ENCODE data around the gene PHF2. TPM values are rescaled to one million over a fixed set of nuclear protein-coding genes. Genes with fewer than 3 reads are reported as not detected.
"Not testable (repeated sequence)": the region's sequence is repeated elsewhere in the genome, so short reads cannot be mapped to it uniquely, and the experiment has no call there.

PHF2 gene
- total RNA-seq, 1 donor from 2014 or later, result 22.9 TPM

GRCh38 chr9:93663877-93664548 lies 87.6 kb downstream of the PHF2 start:
- Mint-ChIP-seq H3K9me3 (ENCODE audit: unreplicated experiment) (peaks cover 5% of the 10 kb centered on the region), H3K27ac (ENCODE audit: unreplicated experiment) (no peak overlapping the region), H3K4me3 (ENCODE audit: unreplicated experiment) (no peak overlapping the region), H3K4me1 (ENCODE audit: low read depth, unreplicated experiment) (peaks cover 6% of the 10 kb centered on the region), H3K27me3 (ENCODE audit: unreplicated experiment) (peaks cover 2% of the 10 kb centered on the region), H3K36me3 (ENCODE audit: unreplicated experiment) (no peaks in the 10 kb centered on the region)
- DNase-seq, result peak; percentile 14
- TF ChIP-seq CTCF (IDR thresholded peaks at IDR 0.05; ENCODE audit: partially characterized antibody, unreplicated experiment), result no peak

- no peak for TF ChIP-seq CTCF (IDR thresholded peaks at IDR 0.05; ENCODE audit: partially characterized antibody, unreplicated experiment)
- Mint-ChIP-seq H3K36me3 (ENCODE audit: unreplicated experiment) (no peaks in the 10 kb centered on the region), H3K4me3 (ENCODE audit: unreplicated experiment) (no peak overlapping the region), H3K27ac (ENCODE audit: unreplicated experiment) (no peak overlapping the region), H3K27me3 (ENCODE audit: unreplicated experiment) (peaks cover 2% of the 10 kb centered on the region), H3K9me3 (ENCODE audit: unreplicated experiment) (peaks cover 5% of the 10 kb centered on the region), H3K4me1 (ENCODE audit: low read depth, unreplicated experiment) (peaks cover 6% of the 10 kb centered on the region)
- no peak for DNase-seq
These were observed 88.3 kb downstream of the PHF2 start for GRCh38 chr9:93664549-93665120.

GRCh38 chr9:93665128-93665636 lies 88.8 kb downstream of the PHF2 start:
- no peak for TF ChIP-seq CTCF (IDR thresholded peaks at IDR 0.05; ENCODE audit: partially characterized antibody, unreplicated experiment)
- Mint-ChIP-seq H3K27me3 (ENCODE audit: unreplicated experiment) (peaks cover 2% of the 10 kb centered on the region), H3K4me3 (ENCODE audit: unreplicated experiment) (no peak overlapping the region), H3K27ac (ENCODE audit: unreplicated experiment) (no peak overlapping the region), H3K36me3 (ENCODE audit: unreplicated experiment) (no peaks in the 10 kb centered on the region), H3K4me1 (ENCODE audit: low read depth, unreplicated experiment) (peaks cover 6% of the 10 kb centered on the region), H3K9me3 (ENCODE audit: unreplicated experiment) (peaks cover 5% of the 10 kb centered on the region)
- DNase-seq, result peak; percentile 7

- H3K27me3 Mint-ChIP-seq (ENCODE audit: unreplicated experiment), result peaks cover 4% of the 10 kb centered on the region
These were observed 89.5 kb downstream of the PHF2 start for GRCh38 chr9:93665637-93666438.

GRCh38 chr9:93666439-93666784 lies 90.0 kb downstream of the PHF2 start:
- not testable (repeated sequence) for H3K4me1 Mint-ChIP-seq (ENCODE audit: low read depth, unreplicated experiment); H3K27ac Mint-ChIP-seq (ENCODE audit: unreplicated experiment); H3K36me3 Mint-ChIP-seq (ENCODE audit: unreplicated experiment); H3K27me3 Mint-ChIP-seq (ENCODE audit: unreplicated experiment); H3K4me3 Mint-ChIP-seq (ENCODE audit: unreplicated experiment); DNase-seq; H3K9me3 Mint-ChIP-seq (ENCODE audit: unreplicated experiment)

More at GRCh38 chr9:93665637-93666438, 89.5 kb downstream of the PHF2 start:
- Mint-ChIP-seq H3K36me3 (ENCODE audit: unreplicated experiment) (no peaks in the 10 kb centered on the region), H3K27ac (ENCODE audit: unreplicated experiment) (no peak overlapping the region), H3K9me3 (ENCODE audit: unreplicated experiment) (peaks cover 5% of the 10 kb centered on the region), H3K4me1 (ENCODE audit: low read depth, unreplicated experiment) (peaks cover 6% of the 10 kb centered on the region), H3K4me3 (ENCODE audit: unreplicated experiment) (no peak overlapping the region)
- DNase-seq, result peak; percentile 30
- TF ChIP-seq CTCF (IDR thresholded peaks at IDR 0.05; ENCODE audit: partially characterized antibody, unreplicated experiment), result no peak
